HEK293T (cell line): ENCODE results near the gene FHIT.

Experiments used
- ARNT ChIP-seq: fragments of 450-650 bp; IDR thresholded peaks from 2 replicates; pipeline ENCODE4 v1.6.1; 2017; ENCODE audit warnings: mild to moderate bottlenecking
- CTBP1 ChIP-seq: fragments of 450-650 bp; IDR thresholded peaks from 2 replicates; pipeline ENCODE4 v1.6.1; 2016; ENCODE audit warnings: borderline replicate concordance
- ELF4 ChIP-seq: fragments of 450-650 bp; IDR thresholded peaks from 2 replicates; pipeline ENCODE4 v1.6.1; 2017; ENCODE audit warnings: antibody characterized with exemption
- FOXA1 ChIP-seq: fragments of 450-650 bp; IDR thresholded peaks from 2 replicates; pipeline ENCODE4 v1.6.1; 2016; ENCODE audit warnings: mild to moderate bottlenecking
- FOXK2 ChIP-seq: fragments of 450-650 bp; IDR thresholded peaks from 2 replicates; pipeline ENCODE4 v1.6.1; 2016; ENCODE audit warnings: mild to moderate bottlenecking
- FOXM1 ChIP-seq: fragments of 450-650 bp; IDR thresholded peaks from 2 replicates; pipeline ENCODE4 v1.6.1; 2017; ENCODE audit warnings: mild to moderate bottlenecking, borderline replicate concordance
- HDGF ChIP-seq: fragments of 450-650 bp; IDR thresholded peaks from 2 replicates; pipeline ENCODE4 v1.6.1; 2017; ENCODE audit warnings: antibody characterized with exemption, borderline replicate concordance
- L3MBTL2 ChIP-seq: fragments of 450-650 bp; conservative IDR thresholded peaks from 2 replicates; pipeline ENCODE4 v1.6.1; 2016; ENCODE audit warnings: mild to moderate bottlenecking
- LEF1 ChIP-seq: fragments of 450-650 bp; IDR thresholded peaks from 2 replicates; pipeline ENCODE4 v1.6.1; 2017; ENCODE audit warnings: mild to moderate bottlenecking, borderline replicate concordance
- SP1 ChIP-seq: fragments of 450-650 bp; IDR thresholded peaks from 2 replicates; pipeline ENCODE4 v1.6.1; 2017
- TARDBP ChIP-seq: fragments of 450-650 bp; IDR thresholded peaks from 2 replicates; pipeline ENCODE4 v1.6.1; 2016
- ZNF384 ChIP-seq: fragments of 450-650 bp; IDR thresholded peaks from 2 replicates; pipeline ENCODE4 v1.6.1; 2016

GRCh38 chr3:60220768-60221167 is 1030.5 kb downstream of the FHIT start:
- TF ChIP-seq SP1 (no peak), FOXA1 (no peak), ELF4 (no peak), HDGF (no peak), ZNF384 (no peak), LEF1 (no peak), FOXK2 (no peak), L3MBTL2 (no peak), FOXM1 (no peak), CTBP1 (no peak), TARDBP (no peak), ARNT (no peak)
